ENCODE data around the gene POLK. TPM values are rescaled to one million over a fixed set of nuclear protein-coding genes. Genes with fewer than 3 reads are reported as not detected.

The POLK gene
- total RNA-seq, 1 experiment from 2014 or later: 7.5 TPM

GRCh38 chr5:75614176-75614575 lies 102.5 kb downstream of the POLK start:
- Histone ChIP-seq H3K4me1 (peaks cover 77% of the 10 kb centered on the region), H3K9me3 (no peaks in the 10 kb centered on the region), H3K4me3 (ENCODE audit: low read depth, low read length) (no peak overlapping the region), H3K27me3 (replicated peaks; ENCODE audit: control insufficient read depth, insufficient read depth, low read length) (no peaks in the 10 kb centered on the region), H3K36me3 (ENCODE audit: control insufficient read depth, insufficient read depth, low read length) (no peaks in the 10 kb centered on the region)
- TF ChIP-seq, protein P1, sequence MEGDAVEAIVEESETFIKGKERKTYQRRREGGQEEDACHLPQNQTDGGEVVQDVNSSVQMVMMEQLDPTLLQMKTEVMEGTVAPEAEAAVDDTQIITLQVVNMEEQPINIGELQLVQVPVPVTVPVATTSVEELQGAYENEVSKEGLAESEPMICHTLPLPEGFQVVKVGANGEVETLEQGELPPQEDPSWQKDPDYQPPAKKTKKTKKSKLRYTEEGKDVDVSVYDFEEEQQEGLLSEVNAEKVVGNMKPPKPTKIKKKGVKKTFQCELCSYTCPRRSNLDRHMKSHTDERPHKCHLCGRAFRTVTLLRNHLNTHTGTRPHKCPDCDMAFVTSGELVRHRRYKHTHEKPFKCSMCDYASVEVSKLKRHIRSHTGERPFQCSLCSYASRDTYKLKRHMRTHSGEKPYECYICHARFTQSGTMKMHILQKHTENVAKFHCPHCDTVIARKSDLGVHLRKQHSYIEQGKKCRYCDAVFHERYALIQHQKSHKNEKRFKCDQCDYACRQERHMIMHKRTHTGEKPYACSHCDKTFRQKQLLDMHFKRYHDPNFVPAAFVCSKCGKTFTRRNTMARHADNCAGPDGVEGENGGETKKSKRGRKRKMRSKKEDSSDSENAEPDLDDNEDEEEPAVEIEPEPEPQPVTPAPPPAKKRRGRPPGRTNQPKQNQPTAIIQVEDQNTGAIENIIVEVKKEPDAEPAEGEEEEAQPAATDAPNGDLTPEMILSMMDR (IDR thresholded peaks at IDR 0.05; ENCODE audit: insufficient read depth in 1 of 2, low read depth in 1 of 2, low read length in 1 of 2, severe bottlenecking in 1 of 2, unreplicated experiment in 1 of 2): no peak
- Mint-ChIP-seq H3K27ac (ENCODE audit: unreplicated experiment) (no peak overlapping the region), H3K36me3 (ENCODE audit: insufficient read depth, unreplicated experiment) (no peaks in the 10 kb centered on the region), H3K27me3 (ENCODE audit: insufficient read depth, unreplicated experiment) (no peaks in the 10 kb centered on the region), H3K9me3 (ENCODE audit: unreplicated experiment) (no peaks in the 10 kb centered on the region), H3K4me3 (ENCODE audit: unreplicated experiment) (no peak overlapping the region), H3K4me1 (ENCODE audit: low read depth, unreplicated experiment) (peaks cover 40% of the 10 kb centered on the region)
- POLR2A ChIA-PET: no interaction called here
- intact Hi-C loops (cut with micrococcal nuclease; ENCODE audit: unreplicated experiment): loop anchor here (5.0 kb wide), 2 partner anchors 33 to 102 kb away; partner anchors contain the start of genes CERT1 and POLK
- BruUV-seq (replicated peaks): no TSS peak
- DNase-seq: peak; percentile 47 to 51
- CTCF ChIA-PET: no interaction called here

- H3K4me1 ChIP-seq: peaks cover 92% of the 10 kb centered on the region
- H3K4me3 ChIP-seq (ENCODE audit: low read depth, low read length): no peak overlapping the region
- H3K36me3 ChIP-seq (ENCODE audit: control insufficient read depth, insufficient read depth, low read length): no peaks in the 10 kb centered on the region
- no peaks in the 10 kb centered on the region for H3K27me3 ChIP-seq (replicated peaks; ENCODE audit: control insufficient read depth, insufficient read depth, low read length)
- Mint-ChIP-seq H3K4me1 (ENCODE audit: low read depth, unreplicated experiment) (peaks cover 43% of the 10 kb centered on the region), H3K36me3 (ENCODE audit: insufficient read depth, unreplicated experiment) (no peaks in the 10 kb centered on the region), H3K4me3 (ENCODE audit: unreplicated experiment) (peak overlapping the region; percentile 58), H3K27ac (ENCODE audit: unreplicated experiment) (no peak overlapping the region), H3K9me3 (ENCODE audit: unreplicated experiment) (no peaks in the 10 kb centered on the region), H3K27me3 (ENCODE audit: insufficient read depth, unreplicated experiment) (no peaks in the 10 kb centered on the region)
- intact Hi-C loops (cut with micrococcal nuclease; ENCODE audit: unreplicated experiment): loop anchor here (2.0 to 5.0 kb wide), 2 partner anchors 54 to 94 kb away; no protein-coding TSS in a partner anchor
- POLR2A ChIA-PET: no interaction called here
- no peak for DNase-seq
- TF ChIP-seq, protein P1 (IDR thresholded peaks at IDR 0.05; ENCODE audit: insufficient read depth in 1 of 2, low read depth in 1 of 2, low read length in 1 of 2, severe bottlenecking in 1 of 2, unreplicated experiment in 1 of 2): no peak
- no TSS peak for BruUV-seq (replicated peaks)
- no peaks in the 10 kb centered on the region for H3K9me3 ChIP-seq
- CTCF ChIA-PET: interaction anchor here (1.7 kb wide), 1 partner anchor 64 kb away, joined by 3 read pairs; no protein-coding TSS in a partner anchor
Measured at GRCh38 chr5:75616371-75616881, 104.7 kb downstream of the POLK start.

- H3K27ac Mint-ChIP-seq (ENCODE audit: unreplicated experiment): no peak overlapping the region
Measured at GRCh38 chr5:75616971-75617621, 105.4 kb downstream of the POLK start.

More at GRCh38 chr5:75616971-75617621, 105.4 kb downstream of the POLK start:
- H3K9me3 ChIP-seq: no peaks in the 10 kb centered on the region
- Mint-ChIP-seq H3K4me3 (ENCODE audit: unreplicated experiment) (peak overlapping the region; percentile 58), H3K36me3 (ENCODE audit: insufficient read depth, unreplicated experiment) (no peaks in the 10 kb centered on the region), H3K27me3 (ENCODE audit: insufficient read depth, unreplicated experiment) (no peaks in the 10 kb centered on the region), H3K9me3 (ENCODE audit: unreplicated experiment) (no peaks in the 10 kb centered on the region), H3K4me1 (ENCODE audit: low read depth, unreplicated experiment) (peaks cover 43% of the 10 kb centered on the region)
- intact Hi-C loops (cut with micrococcal nuclease; ENCODE audit: unreplicated experiment): loop anchor here (2.0 to 5.0 kb wide), 2 partner anchors 54 to 95 kb away; no protein-coding TSS in a partner anchor
- peaks cover 98% of the 10 kb centered on the region for H3K4me1 ChIP-seq
- TF ChIP-seq, protein P1 (IDR thresholded peaks at IDR 0.05; ENCODE audit: insufficient read depth in 1 of 2, low read depth in 1 of 2, low read length in 1 of 2, severe bottlenecking in 1 of 2, unreplicated experiment in 1 of 2): no peak
- no peaks in the 10 kb centered on the region for H3K27me3 ChIP-seq (replicated peaks; ENCODE audit: control insufficient read depth, insufficient read depth, low read length)
- POLR2A ChIA-PET: no interaction called here
- H3K36me3 ChIP-seq (ENCODE audit: control insufficient read depth, insufficient read depth, low read length): no peaks in the 10 kb centered on the region
- no TSS peak for BruUV-seq (replicated peaks)
- peak; percentile 60 to 72 for DNase-seq
- no peak overlapping the region for H3K4me3 ChIP-seq (ENCODE audit: low read depth, low read length)
- CTCF ChIA-PET: interaction anchor here (0.8 to 1.7 kb wide), 2 partner anchors 10 to 64 kb away, joined by 3 to 4 read pairs; no protein-coding TSS in a partner anchor

All from Caco-2 (cell line).